Peyer's patch (tissue), 4 donors: ENCODE results near the gene RNU5B-1.

Experiments used
- CTCF ChIP-seq, 6 experiments: fragments of 450-650 bp in 4 of 6; fragments of 200-600 bp in 2 of 6; sonication (generic) in 1 of 6; IDR thresholded peaks; one replicate each; pipeline ENCODE4 v1.5.1; 2017 to 2019; ENCODE audit warnings: antibody characterized with exemption in 6 of 6, mild to moderate bottlenecking in 3 of 6, moderate library complexity in 1 of 6
- POLR2A ChIP-seq, 2 donors: fragments of 450-650 bp; IDR thresholded peaks; one replicate each; pipeline ENCODE4 v1.5.1; 2017; ENCODE audit warnings: antibody characterized with exemption in 2 of 2, mild to moderate bottlenecking in 2 of 2, moderate library complexity in 2 of 2

- TF ChIP-seq POLR2A (IDR thresholded peaks at IDR 0.05), result no peak
- TF ChIP-seq CTCF (IDR thresholded peaks at IDR 0.05), result no peak
Observed at GRCh38 chr15:65323071-65323511, 18.6 kb downstream of the RNU5B-1 start.
